GM13976 (cell line): ENCODE measurements around the gene SPPL3.
"Not testable (repeated sequence)": the region's sequence is repeated elsewhere in the genome, so short reads cannot be mapped to it uniquely, and the experiment has no call there.

Source experiments
- DNase-seq: peaks from one replicate; pipeline ENCODE4 v3.0.0; 2012; ENCODE audit warnings: low spot score
- in situ Hi-C: fragments of 300-500 bp; cut with MboI; formaldehyde crosslinking; loops from one replicate; pipeline ENCODE4 v1.12.0; 2022; ENCODE audit warnings: low sequenced_read_pairs, mixed read lengths, inconsistent platforms; ENCODE audit not compliant: unreplicated experiment
- TF ChIP-seq, protein P1 (sequence below): IDR thresholded peaks from 2 replicates; pipeline ENCODE4 v1.5.1; 2012; ENCODE audit warnings: borderline replicate concordance, mild to moderate bottlenecking; ENCODE audit not compliant: insufficient read depth; ENCODE audit errors: extremely low read depth, missing control alignments, control extremely low read depth

The SPPL3 gene

DNA sequence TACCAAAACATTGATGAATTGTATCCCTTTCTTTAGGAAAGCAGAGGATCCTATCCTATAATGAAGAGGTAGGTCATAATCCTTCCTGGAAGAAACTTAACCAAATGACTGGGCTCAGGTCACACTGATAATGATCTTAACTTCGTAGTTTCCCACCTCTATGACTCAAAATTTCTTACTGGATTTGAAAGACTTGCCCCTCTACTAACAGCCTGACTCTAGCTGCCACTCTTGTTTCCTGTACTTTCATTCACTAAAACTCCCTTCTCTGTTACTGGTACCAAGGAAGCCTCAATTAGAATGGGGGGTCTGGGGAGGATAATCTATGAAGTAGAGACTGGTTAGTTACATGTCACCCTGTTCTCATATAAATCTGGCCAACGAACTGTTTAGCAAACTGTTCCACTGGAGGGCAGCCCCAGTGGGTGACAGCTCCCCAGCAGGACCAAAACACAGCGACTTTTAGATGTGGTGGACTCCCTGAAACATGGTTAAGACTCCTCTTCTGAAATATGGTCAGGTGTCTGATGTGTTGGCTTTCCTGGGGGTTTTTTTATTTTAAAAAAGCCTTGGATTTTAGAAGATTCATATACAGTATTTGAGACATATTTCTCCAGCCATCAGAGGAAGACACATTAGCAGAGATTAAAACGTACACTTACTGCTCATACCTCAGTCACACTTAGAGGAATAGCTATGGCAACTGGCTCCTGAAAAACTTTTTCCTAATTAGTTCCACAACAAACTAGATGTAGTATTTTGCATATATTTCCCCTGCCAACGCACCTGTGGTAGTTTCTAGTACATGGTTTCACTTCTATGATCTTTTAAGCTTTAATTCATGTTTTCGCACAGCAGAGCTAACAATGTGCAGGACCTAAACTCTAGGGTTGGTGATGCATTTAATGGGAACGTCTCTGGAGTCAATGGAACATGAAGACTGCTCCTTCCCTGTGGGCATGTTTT lies 106.2 kb downstream of the SPPL3 start:
- in situ Hi-C loops = no loop called here
- TF ChIP-seq, protein P1, sequence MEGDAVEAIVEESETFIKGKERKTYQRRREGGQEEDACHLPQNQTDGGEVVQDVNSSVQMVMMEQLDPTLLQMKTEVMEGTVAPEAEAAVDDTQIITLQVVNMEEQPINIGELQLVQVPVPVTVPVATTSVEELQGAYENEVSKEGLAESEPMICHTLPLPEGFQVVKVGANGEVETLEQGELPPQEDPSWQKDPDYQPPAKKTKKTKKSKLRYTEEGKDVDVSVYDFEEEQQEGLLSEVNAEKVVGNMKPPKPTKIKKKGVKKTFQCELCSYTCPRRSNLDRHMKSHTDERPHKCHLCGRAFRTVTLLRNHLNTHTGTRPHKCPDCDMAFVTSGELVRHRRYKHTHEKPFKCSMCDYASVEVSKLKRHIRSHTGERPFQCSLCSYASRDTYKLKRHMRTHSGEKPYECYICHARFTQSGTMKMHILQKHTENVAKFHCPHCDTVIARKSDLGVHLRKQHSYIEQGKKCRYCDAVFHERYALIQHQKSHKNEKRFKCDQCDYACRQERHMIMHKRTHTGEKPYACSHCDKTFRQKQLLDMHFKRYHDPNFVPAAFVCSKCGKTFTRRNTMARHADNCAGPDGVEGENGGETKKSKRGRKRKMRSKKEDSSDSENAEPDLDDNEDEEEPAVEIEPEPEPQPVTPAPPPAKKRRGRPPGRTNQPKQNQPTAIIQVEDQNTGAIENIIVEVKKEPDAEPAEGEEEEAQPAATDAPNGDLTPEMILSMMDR = no peak

DNA sequence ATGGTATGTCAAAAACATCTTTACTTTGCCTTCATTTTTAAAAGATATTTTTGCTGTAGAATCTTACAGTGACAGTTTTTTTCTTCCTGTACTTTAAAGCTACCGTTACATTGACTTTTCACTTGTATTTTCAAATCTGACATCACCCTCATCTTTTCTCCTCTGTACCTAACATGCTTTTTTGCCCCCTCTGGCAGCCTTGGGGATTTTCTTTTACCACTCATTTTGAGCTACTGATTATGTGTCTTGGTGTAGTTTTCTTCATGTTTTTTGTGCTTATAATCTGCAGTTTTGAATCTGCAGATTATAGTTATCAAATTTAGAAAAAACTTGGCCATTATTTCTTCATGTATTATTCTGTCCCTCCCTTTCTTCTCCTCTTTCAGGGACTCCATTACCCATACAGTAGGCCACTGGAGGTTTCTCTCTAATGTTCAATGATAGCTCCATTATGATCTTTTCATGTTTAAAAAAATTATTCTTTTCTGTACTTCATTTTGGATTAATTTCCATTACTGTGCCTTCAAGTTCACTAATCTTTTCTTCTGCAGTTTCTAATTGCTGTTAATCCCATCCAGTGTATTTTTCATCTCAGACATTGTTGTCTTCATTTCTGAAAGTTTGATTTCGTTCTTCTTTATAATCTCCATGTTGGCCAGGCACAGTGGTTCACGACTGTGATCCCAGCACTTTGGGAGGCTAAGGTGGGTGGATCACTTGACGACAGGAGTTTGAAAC lies 108.5 kb downstream of the SPPL3 start:
- in situ Hi-C loops = no loop called here
- TF ChIP-seq, protein P1 = no peak
- no peak for DNase-seq

More for the DNA sequence above, 106.2 kb downstream of the SPPL3 start:
- no peak for DNase-seq

DNA sequence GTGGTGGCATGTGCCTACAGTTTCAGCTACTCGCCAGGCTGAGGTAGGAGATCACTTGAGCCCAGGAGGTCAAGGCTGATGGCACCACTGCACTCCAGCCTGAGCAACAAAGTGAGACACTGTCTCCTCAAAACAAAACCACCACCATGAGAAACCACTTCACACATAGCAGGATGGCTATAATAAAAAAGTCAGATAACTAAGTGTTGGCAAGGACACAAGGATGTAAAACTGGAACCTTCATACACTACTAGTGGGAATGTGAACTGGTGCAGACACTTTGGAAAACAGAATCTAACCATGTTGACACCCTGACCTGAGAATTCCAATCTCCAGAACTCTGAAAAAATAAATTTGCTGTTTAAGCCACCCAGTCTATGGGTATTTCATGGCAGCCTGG lies 110.8 kb downstream of the SPPL3 start:
- TF ChIP-seq, protein P1 = no peak
- in situ Hi-C loops = no loop called here
- DNase-seq = no peak

DNA sequence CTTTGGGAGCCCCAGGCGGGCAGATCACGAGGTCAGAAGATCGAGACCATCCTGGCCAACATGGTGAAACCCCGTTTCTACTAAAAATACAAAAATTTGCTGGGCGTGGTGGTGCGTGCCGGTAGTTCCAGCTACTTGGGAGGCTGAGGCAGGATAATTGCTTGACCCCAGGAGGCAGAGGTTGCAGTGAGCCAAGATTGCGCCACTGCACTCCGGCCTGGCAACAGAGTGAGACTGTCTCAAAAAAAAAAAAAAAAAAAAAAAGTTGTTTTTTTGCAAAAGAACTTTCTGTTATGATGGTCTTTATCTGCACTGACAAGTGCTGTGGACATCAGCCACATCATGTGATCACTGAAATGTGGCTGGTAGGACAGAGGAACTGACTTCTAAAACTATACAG lies 111.7 kb downstream of the SPPL3 start:
- in situ Hi-C loops, DNase-seq: not testable (repeated sequence)

DNA sequence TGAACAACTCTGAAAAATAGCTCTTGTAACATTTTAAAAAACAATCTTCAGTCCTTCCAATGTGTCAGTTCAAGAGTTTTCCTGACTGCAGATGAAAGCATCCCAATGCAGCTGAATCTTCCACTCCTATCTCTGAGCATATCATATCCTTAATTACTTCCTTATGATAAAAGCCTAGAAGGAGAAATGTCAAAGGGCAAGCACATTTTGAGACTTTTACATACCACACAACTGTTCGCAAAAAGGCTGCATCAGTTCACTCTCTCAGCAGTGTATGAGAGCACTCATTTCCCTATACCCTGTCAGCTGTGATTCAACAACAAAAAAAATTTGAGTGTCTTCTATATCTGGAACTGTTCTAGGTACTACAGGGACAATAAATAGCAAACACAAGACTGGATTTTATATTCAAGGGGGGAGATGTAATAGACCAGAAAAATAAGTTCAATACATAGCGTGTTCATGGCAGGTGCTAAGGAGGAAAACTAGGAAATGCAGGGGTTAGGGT lies 112.4 kb downstream of the SPPL3 start:
- TF ChIP-seq, protein P1 = no peak
- DNase-seq = no peak
- in situ Hi-C loops = no loop called here

DNA sequence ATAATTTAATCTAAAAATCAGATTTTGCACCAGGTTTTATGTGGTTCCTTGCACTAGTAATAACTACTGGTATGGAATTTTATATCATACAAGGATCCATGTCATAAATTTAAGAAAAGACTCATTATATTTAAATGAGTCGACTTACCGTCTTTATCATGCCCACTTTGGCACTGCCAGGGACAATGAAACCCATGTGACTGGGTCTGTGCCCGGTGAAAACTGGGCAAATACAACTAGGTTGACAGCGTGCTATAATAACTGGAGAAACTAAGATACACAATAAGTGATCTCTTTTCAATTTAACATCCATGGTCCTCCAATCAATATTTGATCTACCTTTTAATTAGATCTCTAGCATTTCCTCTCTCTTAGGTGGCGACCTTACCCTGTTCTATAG lies 114.0 kb downstream of the SPPL3 start:
- in situ Hi-C loops = no loop called here
- DNase-seq = no peak
- TF ChIP-seq, protein P1 = no peak

DNA sequence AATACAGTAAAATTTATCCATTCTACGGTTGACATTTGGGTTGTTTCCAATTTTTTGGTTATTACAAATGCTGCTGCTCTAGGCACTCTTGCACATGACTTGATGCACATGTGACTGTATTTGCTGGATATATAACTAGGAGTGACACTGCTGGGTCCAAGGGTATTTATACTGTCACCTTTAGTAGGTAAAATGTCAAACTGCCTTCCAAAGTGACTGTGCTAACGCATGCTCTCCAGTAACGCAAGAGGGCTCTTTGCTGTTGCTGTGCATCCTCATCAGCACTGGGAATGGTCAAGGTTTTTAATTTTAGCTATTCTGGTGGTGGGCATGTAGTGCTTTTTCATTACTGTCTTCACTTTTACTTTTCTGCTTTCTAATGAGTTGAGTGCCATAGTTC lies 116.3 kb downstream of the SPPL3 start:
- in situ Hi-C loops = no loop called here
- DNase-seq = no peak
- TF ChIP-seq, protein P1 = no peak
